ENCODE results near the gene PKIB. TPM values are rescaled to one million over a fixed set of nuclear protein-coding genes. Genes with fewer than 3 reads are reported as not detected.

PKIB gene
- total RNA-seq, 1 experiment from 2014 or later: 28.0 TPM

- CTCF ChIA-PET: interaction anchor here (1.6 kb wide), 1 partner anchor 117 kb away, joined by 5 read pairs; the partner anchor contains the start of gene PKIB
- Histone ChIP-seq H3K4me3 (ENCODE audit: low read length) (no peak overlapping the region), H3K9me2 (replicated peaks; ENCODE audit: low read length) (no peaks in the 10 kb centered on the region), H4K20me1 (ENCODE audit: low read length) (no peaks in the 10 kb centered on the region), H3K9me3 (ENCODE audit: low read length) (no peaks in the 10 kb centered on the region), H2AFZ (ENCODE audit: low read length) (no peak overlapping the region), H3K79me2 (ENCODE audit: low read length) (no peaks in the 10 kb centered on the region), H3K27ac (ENCODE audit: low read length) (no peak overlapping the region), H3K27me3 (ENCODE audit: low read length) (no peaks in the 10 kb centered on the region), H3K4me2 (ENCODE audit: low read length) (no peak overlapping the region), H3K4me1 (ENCODE audit: insufficient read depth, low read length) (no peaks in the 10 kb centered on the region), H3K9ac (ENCODE audit: low read length) (no peak overlapping the region), H3K36me3 (ENCODE audit: low read depth, low read length) (no peaks in the 10 kb centered on the region), H3F3A (ENCODE audit: low read length, unreplicated experiment) (no peaks in the 10 kb centered on the region)
- ATAC-seq (no peak), DNase-seq (no peak)
- POLR2A ChIA-PET (ENCODE audit: unreplicated experiment): no interaction called here
- no peak for TF ChIP-seq EZH2 (IDR thresholded peaks at IDR 0.05; ENCODE audit: low read length, unreplicated experiment)
- TF ChIP-seq EZH2phosphoT487 (IDR thresholded peaks at IDR 0.05; ENCODE audit: borderline replicate concordance, low read length): no peak
- TF ChIP-seq, protein P1, sequence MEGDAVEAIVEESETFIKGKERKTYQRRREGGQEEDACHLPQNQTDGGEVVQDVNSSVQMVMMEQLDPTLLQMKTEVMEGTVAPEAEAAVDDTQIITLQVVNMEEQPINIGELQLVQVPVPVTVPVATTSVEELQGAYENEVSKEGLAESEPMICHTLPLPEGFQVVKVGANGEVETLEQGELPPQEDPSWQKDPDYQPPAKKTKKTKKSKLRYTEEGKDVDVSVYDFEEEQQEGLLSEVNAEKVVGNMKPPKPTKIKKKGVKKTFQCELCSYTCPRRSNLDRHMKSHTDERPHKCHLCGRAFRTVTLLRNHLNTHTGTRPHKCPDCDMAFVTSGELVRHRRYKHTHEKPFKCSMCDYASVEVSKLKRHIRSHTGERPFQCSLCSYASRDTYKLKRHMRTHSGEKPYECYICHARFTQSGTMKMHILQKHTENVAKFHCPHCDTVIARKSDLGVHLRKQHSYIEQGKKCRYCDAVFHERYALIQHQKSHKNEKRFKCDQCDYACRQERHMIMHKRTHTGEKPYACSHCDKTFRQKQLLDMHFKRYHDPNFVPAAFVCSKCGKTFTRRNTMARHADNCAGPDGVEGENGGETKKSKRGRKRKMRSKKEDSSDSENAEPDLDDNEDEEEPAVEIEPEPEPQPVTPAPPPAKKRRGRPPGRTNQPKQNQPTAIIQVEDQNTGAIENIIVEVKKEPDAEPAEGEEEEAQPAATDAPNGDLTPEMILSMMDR (conservative IDR thresholded peaks at IDR 0.05; ENCODE audit: low read depth, low read length): no peak
- intact Hi-C loops (cut with micrococcal nuclease): loop anchor here (2.0 kb wide), 1 partner anchor 116 kb away; the partner anchor contains the start of gene PKIB
- BruUV-seq (replicated peaks): no TSS peak
Observed at GRCh38 chr6:122727244-122727643, 117.0 kb downstream of the PKIB start.

DNA sequence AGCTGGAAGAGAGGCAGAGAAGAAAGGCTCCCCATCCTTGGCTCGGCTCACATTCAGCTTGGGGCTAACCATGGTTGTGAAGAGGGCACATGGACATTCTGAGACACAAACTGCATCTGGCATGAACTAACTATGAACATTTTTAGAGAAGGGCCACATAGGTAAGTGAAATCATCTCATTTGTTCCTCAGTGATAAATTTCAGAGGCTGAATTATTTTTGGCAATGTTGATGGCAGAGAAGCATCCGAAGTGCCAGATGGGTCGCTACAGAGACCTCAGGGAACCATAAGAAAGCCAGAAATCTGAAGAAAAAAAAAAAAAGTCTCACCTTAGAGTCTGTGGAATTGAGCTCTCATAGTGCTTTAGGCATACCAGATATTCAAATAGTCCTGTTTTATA lies 120.1 kb downstream of the PKIB start:
- no peaks in the 10 kb centered on the region for H3K9me2 ChIP-seq (replicated peaks; ENCODE audit: low read length)
- no peaks in the 10 kb centered on the region for H3K4me1 ChIP-seq (ENCODE audit: insufficient read depth, low read length)
- H3K36me3 ChIP-seq (ENCODE audit: low read depth, low read length): no peaks in the 10 kb centered on the region
- no peaks in the 10 kb centered on the region for H3K27me3 ChIP-seq (ENCODE audit: low read length)
- ChIA-PET CTCF (no interaction called here), POLR2A (ENCODE audit: unreplicated experiment) (interaction anchor here (0.6 kb wide), 1 partner anchor 81 kb away, joined by 5 read pairs; no protein-coding TSS in a partner anchor)
- TF ChIP-seq EZH2 (IDR thresholded peaks at IDR 0.05; ENCODE audit: low read length, unreplicated experiment): no peak
- no peak for TF ChIP-seq EZH2phosphoT487 (IDR thresholded peaks at IDR 0.05; ENCODE audit: borderline replicate concordance, low read length)
- TF ChIP-seq, protein P1 (conservative IDR thresholded peaks at IDR 0.05; ENCODE audit: low read depth, low read length): no peak
- DNase-seq (no peak), ATAC-seq (no peak)
- no TSS peak for BruUV-seq (replicated peaks)
- no peak overlapping the region for H3K9ac ChIP-seq (ENCODE audit: low read length)
- H3K27ac ChIP-seq (ENCODE audit: low read length): no peak overlapping the region
- H3K79me2 ChIP-seq (ENCODE audit: low read length): no peaks in the 10 kb centered on the region
- intact Hi-C loops (cut with micrococcal nuclease): loop anchor here (2.0 to 5.0 kb wide), 3 partner anchors 57 to 253 kb away; partner anchors contain the start of gene SMPDL3A
- no peak overlapping the region for H3K4me2 ChIP-seq (ENCODE audit: low read length)
- no peaks in the 10 kb centered on the region for H3F3A ChIP-seq (ENCODE audit: low read length, unreplicated experiment)
- H3K4me3 ChIP-seq (ENCODE audit: low read length): no peak overlapping the region
- H4K20me1 ChIP-seq (ENCODE audit: low read length): no peaks in the 10 kb centered on the region
- H2AFZ ChIP-seq (ENCODE audit: low read length): no peak overlapping the region
- H3K9me3 ChIP-seq (ENCODE audit: low read length): no peaks in the 10 kb centered on the region

DNA sequence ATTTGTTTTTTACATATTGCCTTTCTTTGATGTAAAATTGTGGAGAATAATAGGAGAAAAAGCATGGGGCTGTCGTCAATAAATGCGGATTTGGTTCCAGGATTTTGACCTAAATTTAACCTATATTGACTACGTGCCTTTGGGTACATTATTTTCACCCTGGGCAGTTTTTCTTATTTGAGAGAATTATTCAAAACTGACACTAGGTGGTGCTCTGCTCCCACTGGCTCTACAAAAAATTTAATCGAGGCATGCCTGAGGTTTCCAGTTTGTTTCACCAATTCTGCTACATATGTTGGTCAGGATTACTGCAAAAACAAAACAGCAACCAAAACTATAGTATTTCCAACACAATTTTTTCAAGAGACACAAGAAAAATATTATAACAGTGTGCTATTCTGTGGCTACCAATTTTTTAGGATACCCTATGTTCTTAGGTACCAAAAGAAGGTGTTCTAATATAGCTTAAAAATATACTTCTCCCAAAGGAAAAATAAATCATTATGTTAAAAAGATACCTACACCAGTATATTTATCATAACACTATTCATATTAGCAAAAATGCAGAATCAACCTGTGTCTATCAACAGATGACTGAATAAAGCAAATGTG lies 120.7 kb downstream of the PKIB start:
- no peaks in the 10 kb centered on the region for H3K9me2 ChIP-seq (replicated peaks; ENCODE audit: low read length)
- H3K9me3 ChIP-seq (ENCODE audit: low read length): no peaks in the 10 kb centered on the region
- no peak overlapping the region for H2AFZ ChIP-seq (ENCODE audit: low read length)
- DNase-seq (peak; percentile 44), ATAC-seq (no peak)
- TSS peak; percentile 7 for BruUV-seq (replicated peaks)
- H4K20me1 ChIP-seq (ENCODE audit: low read length): no peaks in the 10 kb centered on the region
- H3K79me2 ChIP-seq (ENCODE audit: low read length): no peaks in the 10 kb centered on the region
- H3K4me2 ChIP-seq (ENCODE audit: low read length): no peak overlapping the region
- no peaks in the 10 kb centered on the region for H3K27me3 ChIP-seq (ENCODE audit: low read length)
- CTCF ChIA-PET: no interaction called here
- no peak overlapping the region for H3K27ac ChIP-seq (ENCODE audit: low read length)
- TF ChIP-seq, protein P1 (conservative IDR thresholded peaks at IDR 0.05; ENCODE audit: low read depth, low read length): peak; percentile 74
- TF ChIP-seq EZH2 (IDR thresholded peaks at IDR 0.05; ENCODE audit: low read length, unreplicated experiment) (no peak), EZH2phosphoT487 (IDR thresholded peaks at IDR 0.05; ENCODE audit: borderline replicate concordance, low read length) (no peak)
- no peaks in the 10 kb centered on the region for H3F3A ChIP-seq (ENCODE audit: low read length, unreplicated experiment)
- intact Hi-C loops (cut with micrococcal nuclease): loop anchor here (1.0 to 5.0 kb wide), 4 partner anchors 56 to 254 kb away; partner anchors contain the start of gene SMPDL3A
- no peak overlapping the region for H3K4me3 ChIP-seq (ENCODE audit: low read length)
- H3K36me3 ChIP-seq (ENCODE audit: low read depth, low read length): no peaks in the 10 kb centered on the region
- 0 out of 2 replicates have a peak, but pooled peaks cover 5% of the 10 kb centered on the region for H3K4me1 ChIP-seq (ENCODE audit: insufficient read depth, low read length)
- POLR2A ChIA-PET (ENCODE audit: unreplicated experiment): interaction anchor here (0.6 kb wide), 1 partner anchor 81 kb away, joined by 5 read pairs; no protein-coding TSS in a partner anchor
- H3K9ac ChIP-seq (ENCODE audit: low read length): no peak overlapping the region
